Activated CD4-positive, alpha-beta T cell treated with anti-CD3 and anti-CD28 coated beads, Interleukin-2, Interleukin-6, amounts not matched to agents 100 ng/mL and 50 ng/mL, durations not matched to agents 16 hours and 8 hours (primary cell): ENCODE measurements around the gene AGPAT3.

Experiments
- DNase-seq: peaks from one replicate; pipeline ENCODE4 v3.0.0-alpha.2; 2020

Gene AGPAT3

DNA sequence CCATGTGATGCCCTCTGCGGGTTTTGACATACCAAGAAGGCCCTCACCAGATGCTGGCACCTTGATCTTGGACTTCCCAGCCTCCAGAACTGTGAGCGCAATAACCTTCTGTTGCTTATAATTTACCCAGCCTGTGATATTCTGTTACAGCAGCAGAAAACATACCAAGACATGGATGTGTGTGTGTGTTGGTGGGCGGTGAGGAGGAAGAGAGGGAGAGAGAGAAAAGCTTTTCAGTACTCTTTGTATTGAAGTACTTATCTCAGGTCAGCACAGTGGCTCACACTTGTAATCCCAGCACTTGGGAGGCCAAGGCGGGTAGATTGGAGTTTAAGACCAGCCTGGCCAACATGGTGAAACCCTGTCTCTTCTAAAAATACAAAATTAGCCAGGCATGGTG is 170.2 kb downstream of the AGPAT3 start:
- no peak for DNase-seq
